Nephron (organoid): ENCODE data around the gene PMS1.
"Not testable (repeated sequence)": the region's sequence is repeated elsewhere in the genome, so short reads cannot be mapped to it uniquely, and the experiment has no call there.

ENCODE experiments used
- H3K27ac Mint-ChIP-seq, 3 experiments: 2 replicates each; pipeline ENCODE4 v1.8.0; 2020; ENCODE audit warnings: mixed read lengths in 3 of 3, mild to moderate bottlenecking in 2 of 3, moderate library complexity in 1 of 3
- H3K27me3 Mint-ChIP-seq: 2 replicates; pipeline ENCODE4 v1.8.0; 2021; ENCODE audit warnings: low read depth, mild to moderate bottlenecking, moderate library complexity, mixed read lengths
- H3K36me3 Mint-ChIP-seq: 2 replicates; pipeline ENCODE4 v1.8.0; 2020; ENCODE audit warnings: low read depth, mixed read lengths
- H3K4me1 Mint-ChIP-seq: 2 replicates; pipeline ENCODE4 v1.8.0; 2020; ENCODE audit warnings: mixed read lengths
- H3K4me3 Mint-ChIP-seq, 3 experiments: 2 replicates each; pipeline ENCODE4 v1.8.0; 2020; ENCODE audit warnings: mild to moderate bottlenecking in 3 of 3, mixed read lengths in 3 of 3, moderate library complexity in 2 of 3
- H3K9me3 Mint-ChIP-seq: 2 replicates; pipeline ENCODE4 v1.8.0; 2020; ENCODE audit warnings: mixed read lengths
- TF ChIP-seq, protein P1 (sequence below), 3 experiments: fragments of 200-600 bp; sonication (generic); IDR thresholded peaks; one replicate each; pipeline ENCODE4 v1.5.0; 2021; ENCODE audit warnings: antibody characterized with exemption in 3 of 3; ENCODE audit not compliant: unreplicated experiment in 3 of 3

Gene PMS1

DNA sequence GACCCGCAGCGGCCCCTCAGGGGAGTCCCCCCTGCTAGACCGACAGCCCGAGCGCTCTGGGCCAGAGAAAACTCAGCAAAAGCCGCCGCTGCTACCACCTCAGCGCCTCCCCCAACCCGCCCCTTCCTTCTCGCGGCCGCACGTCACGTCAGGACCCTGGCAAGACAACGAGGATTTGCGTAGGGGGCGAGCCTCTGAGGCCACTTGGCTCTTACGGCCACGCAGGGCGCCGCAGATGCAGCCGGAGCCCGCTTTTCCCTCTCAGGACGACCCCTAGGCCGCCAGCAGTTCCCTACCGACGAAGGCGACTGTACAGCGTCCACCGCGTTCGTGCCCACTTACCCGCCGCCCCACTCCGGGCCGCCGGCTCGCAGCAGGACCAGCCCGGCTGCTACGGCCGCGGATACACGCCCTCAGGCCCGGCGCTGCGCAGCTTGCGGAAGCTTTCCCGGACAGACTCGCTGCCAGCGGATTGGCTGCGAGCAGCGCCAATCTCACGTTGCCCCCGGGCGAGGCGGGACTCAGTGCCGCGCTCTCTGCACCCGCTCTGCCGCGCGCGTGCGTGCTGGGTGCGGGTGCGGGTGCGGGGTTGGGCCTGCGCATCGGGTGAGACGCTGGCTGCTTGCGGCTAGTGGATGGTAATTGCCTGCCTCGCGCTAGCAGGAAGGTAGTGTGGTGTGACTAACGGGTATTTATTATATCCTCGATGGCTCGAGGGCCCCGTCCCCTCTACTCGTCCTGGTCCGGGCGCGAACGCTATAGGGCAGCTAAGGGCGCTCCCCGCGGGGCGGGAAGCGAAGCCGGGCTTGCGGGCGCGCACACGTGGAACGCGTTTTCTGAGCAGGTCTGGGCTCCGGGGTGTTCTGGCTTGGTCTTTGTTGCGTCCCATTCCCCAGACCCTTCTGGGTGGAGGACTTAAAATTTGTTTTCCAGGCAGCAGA, at the start of gene PMS1, which contains the start of gene ORMDL1:
TSS of gene PMS1 (plus strand) at position 524 of the 941 bp plus-strand sequence. CDS start 7,360 bp downstream, outside the sequence.
TSS of gene ORMDL1 (minus strand) at position 413 of the 941 bp plus-strand sequence. CDS start 1,744 bp downstream, outside the sequence.
- peaks cover 29% of the 10 kb centered on the region for H3K4me1 Mint-ChIP-seq

DNA sequence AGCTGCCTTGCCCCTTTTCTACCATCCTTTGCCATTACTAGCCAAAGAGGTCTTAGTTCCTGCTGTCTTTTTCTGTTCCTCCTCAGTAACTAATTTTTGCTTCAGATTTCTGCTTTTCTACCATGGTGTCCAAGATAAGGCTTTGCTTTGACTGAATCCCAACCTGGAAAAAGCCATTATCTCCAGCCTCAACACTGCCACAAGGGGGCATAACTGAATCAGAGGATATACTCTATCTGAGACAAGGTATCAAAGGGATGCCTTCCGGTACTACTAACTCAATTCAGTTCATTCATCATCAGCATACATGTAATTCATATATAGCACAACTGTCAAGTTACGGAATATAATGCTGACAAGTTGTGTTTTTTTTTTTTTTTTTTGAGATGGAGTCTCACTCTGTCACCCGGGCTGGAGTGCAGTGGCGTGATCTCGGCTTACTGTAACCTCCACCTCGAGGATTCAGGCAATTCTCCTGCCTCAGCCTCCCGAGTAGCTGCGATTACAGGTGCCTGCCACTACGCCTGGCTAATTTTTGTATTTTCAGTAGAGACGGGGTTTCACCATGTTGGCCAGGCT, 33.1 kb upstream of the PMS1 start:
- TF ChIP-seq, protein P1, sequence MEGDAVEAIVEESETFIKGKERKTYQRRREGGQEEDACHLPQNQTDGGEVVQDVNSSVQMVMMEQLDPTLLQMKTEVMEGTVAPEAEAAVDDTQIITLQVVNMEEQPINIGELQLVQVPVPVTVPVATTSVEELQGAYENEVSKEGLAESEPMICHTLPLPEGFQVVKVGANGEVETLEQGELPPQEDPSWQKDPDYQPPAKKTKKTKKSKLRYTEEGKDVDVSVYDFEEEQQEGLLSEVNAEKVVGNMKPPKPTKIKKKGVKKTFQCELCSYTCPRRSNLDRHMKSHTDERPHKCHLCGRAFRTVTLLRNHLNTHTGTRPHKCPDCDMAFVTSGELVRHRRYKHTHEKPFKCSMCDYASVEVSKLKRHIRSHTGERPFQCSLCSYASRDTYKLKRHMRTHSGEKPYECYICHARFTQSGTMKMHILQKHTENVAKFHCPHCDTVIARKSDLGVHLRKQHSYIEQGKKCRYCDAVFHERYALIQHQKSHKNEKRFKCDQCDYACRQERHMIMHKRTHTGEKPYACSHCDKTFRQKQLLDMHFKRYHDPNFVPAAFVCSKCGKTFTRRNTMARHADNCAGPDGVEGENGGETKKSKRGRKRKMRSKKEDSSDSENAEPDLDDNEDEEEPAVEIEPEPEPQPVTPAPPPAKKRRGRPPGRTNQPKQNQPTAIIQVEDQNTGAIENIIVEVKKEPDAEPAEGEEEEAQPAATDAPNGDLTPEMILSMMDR (IDR thresholded peaks at IDR 0.05; ENCODE audit: unreplicated experiment in 3 of 3), result peak; percentile 31 to 43 (median 33)
- no peaks in the 10 kb centered on the region for H3K4me1 Mint-ChIP-seq
- H3K36me3 Mint-ChIP-seq, result peaks cover 27% of the 10 kb centered on the region
- no peaks in the 10 kb centered on the region for H3K9me3 Mint-ChIP-seq
- no peaks in the 10 kb centered on the region for H3K27me3 Mint-ChIP-seq
- no peak overlapping the region for H3K4me3 Mint-ChIP-seq
- H3K27ac Mint-ChIP-seq, result no peak overlapping the region

More for the DNA sequence above, at the start of gene PMS1, which contains the start of gene ORMDL1:
- TF ChIP-seq, protein P1 (IDR thresholded peaks at IDR 0.05; ENCODE audit: unreplicated experiment in 3 of 3), result no peak
- no peaks in the 10 kb centered on the region for H3K27me3 Mint-ChIP-seq
- peaks cover 45% of the 10 kb centered on the region for H3K36me3 Mint-ChIP-seq
- H3K27ac Mint-ChIP-seq, result peak within 1 kb of the TSS; percentile 96 to 99 (median 98)
- peak within 1 kb of the TSS; percentile 92 to 97 (median 96) for H3K4me3 Mint-ChIP-seq
- H3K9me3 Mint-ChIP-seq, result no peaks in the 10 kb centered on the region

DNA sequence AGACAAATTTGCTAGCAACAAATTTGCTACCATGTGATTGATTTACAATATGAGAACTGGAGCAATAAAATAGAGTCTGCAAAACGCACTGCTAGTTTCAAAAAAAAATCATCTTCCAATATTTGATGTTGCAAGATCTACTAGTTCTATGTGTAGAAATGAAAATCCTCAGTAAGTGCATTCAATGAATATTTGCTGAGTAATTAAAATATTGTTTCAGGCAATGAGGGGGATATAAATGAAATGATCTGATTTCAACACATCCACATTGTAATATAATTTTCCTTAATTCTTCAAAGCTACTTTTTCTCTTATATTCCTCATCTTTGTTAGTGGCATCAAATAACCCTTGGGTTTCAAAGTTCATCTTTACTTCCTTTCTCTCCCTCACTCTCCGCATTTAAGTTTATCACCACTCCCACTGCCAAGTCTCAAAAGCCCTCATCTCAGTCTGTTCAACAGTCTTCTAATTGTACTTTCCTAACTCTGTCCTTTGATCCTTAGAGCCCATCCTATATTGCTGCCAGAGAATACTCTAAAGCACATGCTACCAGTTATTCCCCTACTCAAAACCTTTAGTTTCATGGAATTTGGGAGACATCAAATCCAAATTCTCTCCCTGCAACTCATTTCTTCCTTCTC, 27.8 kb upstream of the PMS1 start:
- Mint-ChIP-seq H3K27me3 (no peaks in the 10 kb centered on the region), H3K4me1 (no peaks in the 10 kb centered on the region)

DNA sequence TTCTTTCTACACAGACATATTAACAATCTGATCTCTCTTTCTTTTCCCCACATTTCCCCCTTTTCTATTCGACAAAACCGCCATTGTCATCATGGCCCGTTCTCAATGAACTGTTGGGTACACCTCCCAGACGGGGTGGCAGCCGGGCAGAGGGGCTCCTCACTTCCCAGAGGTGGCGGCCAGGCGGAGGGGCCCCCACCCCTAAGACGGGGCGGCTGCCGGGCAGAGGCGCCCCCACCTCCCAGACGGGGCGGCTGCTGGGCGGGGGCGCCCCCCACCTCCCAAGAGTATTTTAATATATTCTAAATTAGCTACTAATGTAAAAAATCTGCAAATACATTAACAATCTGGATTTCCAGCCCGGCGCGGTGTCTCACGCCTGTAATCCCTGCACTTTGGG, 24.1 kb upstream of the PMS1 start:
- not testable (repeated sequence) for H3K4me3 Mint-ChIP-seq, H3K27ac Mint-ChIP-seq, H3K9me3 Mint-ChIP-seq, H3K27me3 Mint-ChIP-seq, H3K36me3 Mint-ChIP-seq
- H3K4me1 Mint-ChIP-seq, result peaks cover 18% of the 10 kb centered on the region

More for the DNA sequence above, 27.8 kb upstream of the PMS1 start:
- TF ChIP-seq, protein P1 (IDR thresholded peaks at IDR 0.05; ENCODE audit: unreplicated experiment in 3 of 3), result no peak
- Mint-ChIP-seq H3K9me3 (no peaks in the 10 kb centered on the region), H3K4me3 (no peak overlapping the region), H3K36me3 (peaks cover 25% of the 10 kb centered on the region), H3K27ac (no peak overlapping the region)

DNA sequence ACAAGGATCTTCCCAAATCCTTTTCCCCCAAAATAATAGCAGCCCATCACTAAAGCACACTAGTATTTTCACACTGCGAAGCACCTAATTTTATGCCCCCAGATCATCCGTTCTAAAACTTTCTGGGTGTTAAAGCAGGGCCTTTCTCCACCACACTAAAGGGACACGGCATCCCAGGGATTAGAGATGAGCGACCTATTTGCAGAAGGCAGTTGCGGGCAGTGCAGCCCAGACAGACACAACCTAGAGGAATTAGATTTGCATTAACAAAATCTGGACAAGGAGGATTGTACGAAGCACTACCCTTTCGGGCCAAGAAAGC, 22.1 kb upstream of the PMS1 start:
- TF ChIP-seq, protein P1 (IDR thresholded peaks at IDR 0.05; ENCODE audit: unreplicated experiment in 3 of 3), result no peak
- H3K36me3 Mint-ChIP-seq, result peaks cover 19% of the 10 kb centered on the region
- peak overlapping the region; percentile 96 to 98 (median 98) for H3K27ac Mint-ChIP-seq
- H3K4me3 Mint-ChIP-seq, result peak overlapping the region; percentile 92 to 97 (median 93)
- H3K4me1 Mint-ChIP-seq, result peaks cover 18% of the 10 kb centered on the region
- H3K27me3 Mint-ChIP-seq, result no peaks in the 10 kb centered on the region
- no peaks in the 10 kb centered on the region for H3K9me3 Mint-ChIP-seq
